HG02884 (cell line): ENCODE measurements around the gene GNG4.
A peak's percentile ranks its signal among the peaks of the same experiment; 100 is the strongest.

Experiments
- ATAC-seq: cut with Tn5 transposase; IDR thresholded peaks from one replicate; pipeline ENCODE4 v1.9.1; 2021; ENCODE audit warnings: mild to moderate bottlenecking, moderate library complexity; ENCODE audit not compliant: unreplicated experiment

The GNG4 gene

GRCh38 chr1:235649368-235650163 is at the start of gene GNG4:
TSS of gene GNG4 (minus strand) at chr1:235649784. CDS start at chr1:235583838, 65,946 bp downstream.
- ATAC-seq, result peak; percentile 38

- no peak for ATAC-seq
Observed at GRCh38 chr1:235697508-235697907, 47.9 kb upstream of the GNG4 start.

- no peak for ATAC-seq
Observed at GRCh38 chr1:235689356-235689755, 39.8 kb upstream of the GNG4 start.

GRCh38 chr1:235688096-235688495 is 38.5 kb upstream of the GNG4 start:
- ATAC-seq, result no peak

- no peak for ATAC-seq
Observed at GRCh38 chr1:235683653-235684052, 34.1 kb upstream of the GNG4 start.

GRCh38 chr1:235682216-235682615 is 32.6 kb upstream of the GNG4 start:
- no peak for ATAC-seq

GRCh38 chr1:235679644-235680043 is 30.1 kb upstream of the GNG4 start:
- no peak for ATAC-seq

GRCh38 chr1:235679005-235679404 is 29.4 kb upstream of the GNG4 start:
- no peak for ATAC-seq

GRCh38 chr1:235675152-235675890 is 25.7 kb upstream of the GNG4 start:
- ATAC-seq, result no peak

- no peak for ATAC-seq
Observed at GRCh38 chr1:235673981-235674380, 24.4 kb upstream of the GNG4 start.

- no peak for ATAC-seq
Observed at GRCh38 chr1:235671992-235672391, 22.4 kb upstream of the GNG4 start.

GRCh38 chr1:235670157-235670776 is 20.7 kb upstream of the GNG4 start:
- ATAC-seq, result no peak

GRCh38 chr1:235669277-235669676 is 19.7 kb upstream of the GNG4 start:
- ATAC-seq, result no peak

GRCh38 chr1:235663628-235664027 is 14.0 kb upstream of the GNG4 start:
- no peak for ATAC-seq

GRCh38 chr1:235661568-235661967 is 12.0 kb upstream of the GNG4 start:
- no peak for ATAC-seq

- ATAC-seq, result no peak
Observed at GRCh38 chr1:235659186-235659771, 9.7 kb upstream of the GNG4 start.

- ATAC-seq, result no peak
Observed at GRCh38 chr1:235657747-235658526, 8.4 kb upstream of the GNG4 start.

GRCh38 chr1:235657269-235657668 is 7.7 kb upstream of the GNG4 start:
- no peak for ATAC-seq

GRCh38 chr1:235652364-235652763 is 2.8 kb upstream of the GNG4 start:
- no peak for ATAC-seq

- ATAC-seq, result no peak
Observed at GRCh38 chr1:235651170-235651806, 1.7 kb upstream of the GNG4 start.
